PFSK-1 (cell line): ENCODE results near the gene PKN1.
A peak's percentile ranks its signal among the peaks of the same experiment; 100 is the strongest.

Experiments
- FOXP2 ChIP-seq: optimal IDR thresholded peaks from 2 replicates; pipeline ENCODE3; 2011; ENCODE audit warnings: borderline replicate concordance, control low read depth, inconsistent platforms; ENCODE audit not compliant: insufficient read depth; ENCODE audit errors: extremely low read length, extremely low read depth
- POLR2AphosphoS5 ChIP-seq: IDR thresholded peaks from 2 replicates; pipeline ENCODE4 v1.6.1; 2012; ENCODE audit warnings: low read depth, mild to moderate bottlenecking, control low read depth, low read length, moderate library complexity
- SIN3A ChIP-seq: IDR thresholded peaks from 2 replicates; pipeline ENCODE4 v1.6.1; 2012; ENCODE audit warnings: mild to moderate bottlenecking, low read length, moderate library complexity, borderline replicate concordance; ENCODE audit not compliant: insufficient read depth
- TAF1 ChIP-seq: IDR thresholded peaks from 2 replicates; pipeline ENCODE4 v1.6.1; 2012; ENCODE audit warnings: low read length, control low read depth, borderline replicate concordance; ENCODE audit not compliant: insufficient read depth
- TF ChIP-seq, protein P1 (sequence below), 2 experiments: IDR thresholded peaks; 2 replicates each; pipeline versions ENCODE4 v1.6.1 to v1.8.0; 2011 to 2012; ENCODE audit warnings: low read depth in 2 of 2, low read length in 2 of 2, control low read depth in 1 of 2, inconsistent platforms in 1 of 2, mild to moderate bottlenecking in 1 of 2, moderate library complexity in 1 of 2; ENCODE audit not compliant: insufficient read depth in 1 of 2

- TF ChIP-seq TAF1 (no peak), SIN3A (0 out of 2 replicates have a peak, but pooled peaks have one; percentile 22), POLR2AphosphoS5 (no peak), FOXP2 (peak; percentile 75)
- TF ChIP-seq, protein P1, sequence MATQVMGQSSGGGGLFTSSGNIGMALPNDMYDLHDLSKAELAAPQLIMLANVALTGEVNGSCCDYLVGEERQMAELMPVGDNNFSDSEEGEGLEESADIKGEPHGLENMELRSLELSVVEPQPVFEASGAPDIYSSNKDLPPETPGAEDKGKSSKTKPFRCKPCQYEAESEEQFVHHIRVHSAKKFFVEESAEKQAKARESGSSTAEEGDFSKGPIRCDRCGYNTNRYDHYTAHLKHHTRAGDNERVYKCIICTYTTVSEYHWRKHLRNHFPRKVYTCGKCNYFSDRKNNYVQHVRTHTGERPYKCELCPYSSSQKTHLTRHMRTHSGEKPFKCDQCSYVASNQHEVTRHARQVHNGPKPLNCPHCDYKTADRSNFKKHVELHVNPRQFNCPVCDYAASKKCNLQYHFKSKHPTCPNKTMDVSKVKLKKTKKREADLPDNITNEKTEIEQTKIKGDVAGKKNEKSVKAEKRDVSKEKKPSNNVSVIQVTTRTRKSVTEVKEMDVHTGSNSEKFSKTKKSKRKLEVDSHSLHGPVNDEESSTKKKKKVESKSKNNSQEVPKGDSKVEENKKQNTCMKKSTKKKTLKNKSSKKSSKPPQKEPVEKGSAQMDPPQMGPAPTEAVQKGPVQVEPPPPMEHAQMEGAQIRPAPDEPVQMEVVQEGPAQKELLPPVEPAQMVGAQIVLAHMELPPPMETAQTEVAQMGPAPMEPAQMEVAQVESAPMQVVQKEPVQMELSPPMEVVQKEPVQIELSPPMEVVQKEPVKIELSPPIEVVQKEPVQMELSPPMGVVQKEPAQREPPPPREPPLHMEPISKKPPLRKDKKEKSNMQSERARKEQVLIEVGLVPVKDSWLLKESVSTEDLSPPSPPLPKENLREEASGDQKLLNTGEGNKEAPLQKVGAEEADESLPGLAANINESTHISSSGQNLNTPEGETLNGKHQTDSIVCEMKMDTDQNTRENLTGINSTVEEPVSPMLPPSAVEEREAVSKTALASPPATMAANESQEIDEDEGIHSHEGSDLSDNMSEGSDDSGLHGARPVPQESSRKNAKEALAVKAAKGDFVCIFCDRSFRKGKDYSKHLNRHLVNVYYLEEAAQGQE (IDR thresholded peaks at IDR 0.05; ENCODE audit: insufficient read depth in 1 of 2, low read depth in 2 of 2, low read length in 2 of 2), result 0 out of 4 replicates have a peak, but pooled peaks of 1 of the 2 experiments have one; percentile 6
Measured at GRCh38 chr19:14496029-14496833, 63.1 kb downstream of the PKN1 start, which contains the start of gene GIPC1.
